Left forelimb (tissue), 1 donor: Measurements from ENCODE around the gene PIPOX.

ENCODE experiments used
- DNase-seq: peaks from one replicate; pipeline ENCODE4 v3.0.0-alpha.2; 2018; ENCODE audit warnings: low spot score

The PIPOX gene, protein sequence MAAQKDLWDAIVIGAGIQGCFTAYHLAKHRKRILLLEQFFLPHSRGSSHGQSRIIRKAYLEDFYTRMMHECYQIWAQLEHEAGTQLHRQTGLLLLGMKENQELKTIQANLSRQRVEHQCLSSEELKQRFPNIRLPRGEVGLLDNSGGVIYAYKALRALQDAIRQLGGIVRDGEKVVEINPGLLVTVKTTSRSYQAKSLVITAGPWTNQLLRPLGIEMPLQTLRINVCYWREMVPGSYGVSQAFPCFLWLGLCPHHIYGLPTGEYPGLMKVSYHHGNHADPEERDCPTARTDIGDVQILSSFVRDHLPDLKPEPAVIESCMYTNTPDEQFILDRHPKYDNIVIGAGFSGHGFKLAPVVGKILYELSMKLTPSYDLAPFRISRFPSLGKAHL

DNA sequence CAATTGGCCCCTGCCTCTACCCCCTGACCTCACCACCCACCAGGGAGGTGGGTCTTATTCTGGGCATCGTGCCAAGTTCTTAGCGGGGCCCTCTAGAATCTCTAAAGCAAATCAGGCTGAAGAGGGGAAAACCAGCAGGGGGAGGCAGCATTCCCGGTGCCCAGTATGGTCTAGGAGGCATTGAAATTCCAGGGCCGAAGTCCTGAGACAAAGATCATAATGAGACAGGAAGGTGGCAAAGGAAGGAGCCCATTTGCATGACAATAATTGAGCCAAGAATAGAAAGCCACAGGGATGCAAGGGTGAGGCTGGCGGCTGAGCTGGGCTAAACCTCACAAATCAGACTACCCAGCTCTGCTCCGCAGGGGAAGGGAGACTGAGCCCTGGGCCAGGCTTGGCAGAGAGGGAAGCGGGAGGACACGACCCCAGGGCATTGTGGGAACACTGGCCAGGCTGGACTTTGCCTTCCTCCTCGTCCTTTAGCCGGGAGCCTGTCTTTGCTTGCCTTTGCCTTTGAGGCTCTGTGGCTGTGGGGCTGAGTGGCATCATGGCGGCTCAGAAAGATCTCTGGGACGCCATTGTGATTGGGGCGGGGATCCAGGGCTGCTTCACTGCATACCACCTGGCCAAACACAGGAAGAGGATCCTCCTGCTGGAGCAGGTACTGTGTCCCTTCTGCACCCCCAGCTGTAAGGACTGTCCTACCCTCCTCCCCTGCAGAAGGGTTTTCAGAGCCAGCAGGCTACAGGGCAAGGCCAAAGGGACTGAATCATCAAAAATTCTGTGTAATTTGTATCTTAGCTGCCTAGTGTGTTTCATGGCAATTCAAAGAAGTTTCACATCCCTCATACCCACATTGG lies at the start of gene PIPOX:
Gene PIPOX (plus strand): TSS at position 463 of the 860 bp plus-strand sequence. CDS start 85 bp downstream, at position 548.
- DNase-seq = no peak

DNA sequence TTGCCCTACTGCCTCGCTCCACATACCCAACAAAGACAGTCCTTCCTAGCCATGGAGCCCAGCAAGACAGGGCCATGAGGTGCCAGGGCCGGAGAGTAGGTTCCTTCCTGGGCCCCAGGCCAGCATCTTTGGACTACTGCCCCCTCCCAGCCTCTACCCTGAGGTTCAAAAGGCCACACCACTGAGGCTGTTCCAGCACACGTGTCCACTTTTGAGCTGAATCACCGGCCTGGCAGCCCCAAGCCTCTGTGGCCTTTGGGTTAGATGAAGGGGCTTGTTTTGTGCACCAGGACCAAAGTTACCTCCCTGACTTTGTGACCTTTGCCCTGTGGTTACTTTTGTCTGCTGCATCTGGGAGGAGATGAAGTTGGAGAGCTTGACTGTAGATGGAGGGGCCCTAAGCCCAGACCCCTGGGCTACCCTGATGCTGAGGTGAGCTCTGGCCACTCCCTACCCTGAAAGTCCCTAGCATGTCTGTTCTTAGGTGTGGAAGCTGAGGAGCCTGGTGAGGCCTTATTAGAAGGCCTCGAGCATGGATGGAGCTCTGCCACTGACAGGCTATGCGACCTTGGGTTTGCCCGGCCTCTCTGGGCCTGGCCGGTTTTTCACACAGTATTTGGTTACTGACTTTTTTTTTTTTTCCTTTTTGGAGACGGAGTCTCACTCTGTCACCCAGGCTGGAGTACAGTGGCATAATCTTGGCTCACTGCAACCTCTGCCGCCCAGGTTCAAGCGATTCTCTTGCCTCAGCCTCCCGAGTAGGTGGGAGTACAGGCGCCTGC lies 49.1 kb upstream of the PIPOX start:
- no peak for DNase-seq

DNA sequence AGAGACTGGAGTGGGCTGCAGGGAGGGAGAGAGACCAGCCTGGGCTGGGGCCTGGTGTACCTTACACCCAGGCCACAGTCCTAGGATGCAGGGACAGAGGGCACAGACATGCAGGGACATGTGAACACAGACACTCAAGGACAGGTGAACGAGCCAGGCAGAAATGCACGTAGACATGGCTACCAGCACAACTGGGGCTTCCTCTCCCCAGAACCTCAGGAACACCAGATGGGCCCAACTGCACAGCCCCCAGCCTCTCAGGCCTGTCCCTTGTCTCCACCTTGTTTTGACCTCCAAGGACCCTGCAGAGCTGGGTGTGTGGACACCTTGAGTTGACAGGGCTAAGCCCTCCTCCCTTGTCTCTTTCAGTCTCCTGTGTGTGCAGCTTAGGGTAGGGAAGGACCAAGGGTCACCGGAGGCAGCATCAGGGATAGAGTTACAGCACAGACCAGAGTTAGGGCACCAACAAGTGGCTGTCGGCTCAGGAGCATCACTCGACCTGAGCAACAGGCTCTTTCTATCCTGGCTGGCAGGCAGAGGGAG lies 46.3 kb upstream of the PIPOX start:
- DNase-seq = no peak

DNA sequence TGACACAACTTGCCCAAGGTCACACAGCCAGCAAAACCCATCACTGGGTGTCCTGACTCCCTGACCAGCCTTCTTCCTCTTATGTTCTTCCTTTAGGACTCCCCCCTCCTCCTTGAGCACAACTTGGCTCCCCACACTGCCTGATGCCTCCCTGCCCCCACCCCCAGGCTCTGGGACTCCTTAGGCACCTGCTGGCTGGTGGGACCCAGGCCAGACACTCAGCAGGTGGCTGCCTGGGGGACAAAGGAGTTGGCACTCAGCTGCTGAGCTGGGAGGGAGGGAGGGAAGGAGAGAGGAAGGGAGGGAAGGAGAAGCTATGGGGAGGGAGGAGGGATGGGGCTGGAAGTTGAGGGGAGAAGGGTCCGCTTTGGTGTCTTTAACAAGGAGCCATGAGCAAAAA lies 45.1 kb upstream of the PIPOX start:
- no peak for DNase-seq

DNA sequence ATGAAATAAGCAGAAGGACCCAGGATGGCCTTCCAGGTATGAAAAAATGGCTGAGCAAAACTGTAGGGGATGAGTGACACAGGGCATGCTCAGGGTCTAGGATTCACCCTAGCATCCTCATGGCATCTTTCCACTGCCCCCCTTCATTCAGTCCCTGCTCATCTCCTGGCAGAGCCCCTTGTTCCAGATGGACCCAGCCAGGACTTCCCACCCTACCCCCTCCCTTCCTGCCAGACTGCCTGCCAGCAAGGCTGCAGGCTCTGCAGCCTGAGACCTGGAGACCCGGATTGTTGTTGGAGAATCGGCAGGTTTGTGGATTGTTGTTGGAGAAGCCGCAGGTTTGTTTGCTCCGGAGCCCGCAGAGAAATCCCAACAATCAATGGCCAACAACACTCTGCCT lies 43.7 kb upstream of the PIPOX start:
- DNase-seq = no peak

DNA sequence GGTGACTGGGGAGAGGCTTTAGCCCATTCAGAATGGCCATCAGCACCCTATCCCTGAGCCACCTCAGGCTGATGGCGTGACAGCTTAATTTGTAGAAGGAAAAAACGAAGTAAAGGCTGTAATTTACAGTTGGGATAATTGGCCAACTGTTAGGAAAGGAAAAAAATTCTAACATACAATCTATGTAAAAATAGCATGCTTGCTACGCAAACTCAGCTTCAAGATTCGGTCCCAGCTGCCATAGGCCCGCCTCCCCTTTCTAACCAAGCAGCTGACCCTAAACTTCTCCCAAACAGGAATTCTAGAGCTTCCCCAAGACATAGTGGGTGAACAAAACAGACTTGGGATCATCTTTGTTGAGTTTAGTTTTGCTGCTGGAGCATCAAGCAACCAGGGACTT lies 42.0 kb upstream of the PIPOX start:
- DNase-seq = no peak

DNA sequence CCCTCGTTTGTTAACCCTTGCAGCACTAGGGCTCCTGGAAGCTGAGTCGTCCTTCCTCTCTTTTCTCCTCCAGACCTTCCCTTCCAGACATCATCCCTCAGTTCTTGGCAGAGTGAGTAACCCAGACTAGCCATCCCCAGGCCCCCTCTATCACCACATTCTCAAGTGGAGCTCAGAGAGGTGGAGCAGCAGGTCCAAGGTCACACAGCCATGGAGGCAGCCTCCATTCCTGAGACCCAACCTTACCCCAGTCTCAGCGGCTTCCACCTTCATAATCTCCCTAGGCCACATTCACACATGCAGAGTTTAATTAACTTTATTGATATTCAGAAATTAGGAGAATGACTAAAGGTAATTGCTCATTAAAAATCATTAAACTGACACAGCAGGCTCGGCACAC lies 40.1 kb upstream of the PIPOX start:
- no peak for DNase-seq

DNA sequence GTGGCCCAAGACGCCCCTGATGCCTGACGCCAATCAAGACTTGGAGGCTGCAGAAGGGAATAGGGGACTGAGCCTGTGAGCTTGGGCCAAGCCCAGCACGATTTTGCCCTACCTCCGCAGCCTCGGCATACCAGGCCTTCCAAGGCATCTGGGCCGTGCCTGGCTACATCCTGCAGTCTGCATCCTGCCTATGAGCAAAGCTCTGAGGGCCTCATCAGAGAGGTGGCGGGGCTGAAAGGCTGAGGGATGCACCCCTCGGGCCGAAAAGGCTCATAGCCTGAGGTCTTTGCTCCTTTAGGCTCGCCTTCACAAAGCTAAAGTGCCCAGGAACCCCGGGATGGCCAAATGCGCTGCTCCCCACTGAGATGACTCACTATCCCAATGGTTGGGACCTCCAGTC lies 39.7 kb upstream of the PIPOX start:
- no peak for DNase-seq

DNA sequence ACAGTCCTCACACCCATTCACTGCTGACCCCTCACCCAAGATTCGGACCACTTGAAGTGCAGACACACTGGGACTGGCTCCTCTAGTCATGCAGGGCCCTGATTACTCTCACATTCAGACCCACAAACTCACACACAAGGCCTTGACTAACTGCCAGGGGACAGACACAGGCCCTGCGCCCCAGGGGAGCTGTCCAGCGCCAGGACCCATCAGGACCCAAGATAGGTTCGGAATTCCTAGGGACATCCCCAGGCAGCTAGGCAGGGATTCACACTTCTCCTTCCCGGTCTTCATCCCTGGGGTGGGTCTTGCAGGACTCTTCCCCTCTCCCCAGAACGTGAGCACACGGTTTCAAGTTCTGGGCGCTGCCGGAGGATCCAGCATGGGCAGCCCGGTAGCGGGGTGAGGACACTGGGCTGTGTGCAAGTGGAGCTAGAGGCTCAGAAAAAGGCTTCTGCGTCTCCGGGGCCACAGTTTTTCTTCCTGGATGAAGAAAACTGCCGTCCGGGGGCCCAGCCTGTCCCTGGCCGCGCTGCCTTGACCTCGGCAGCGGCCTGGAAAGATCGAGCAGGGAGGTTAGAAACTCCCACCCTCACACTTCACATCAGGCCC lies 38.8 kb upstream of the PIPOX start:
- DNase-seq = no peak

DNA sequence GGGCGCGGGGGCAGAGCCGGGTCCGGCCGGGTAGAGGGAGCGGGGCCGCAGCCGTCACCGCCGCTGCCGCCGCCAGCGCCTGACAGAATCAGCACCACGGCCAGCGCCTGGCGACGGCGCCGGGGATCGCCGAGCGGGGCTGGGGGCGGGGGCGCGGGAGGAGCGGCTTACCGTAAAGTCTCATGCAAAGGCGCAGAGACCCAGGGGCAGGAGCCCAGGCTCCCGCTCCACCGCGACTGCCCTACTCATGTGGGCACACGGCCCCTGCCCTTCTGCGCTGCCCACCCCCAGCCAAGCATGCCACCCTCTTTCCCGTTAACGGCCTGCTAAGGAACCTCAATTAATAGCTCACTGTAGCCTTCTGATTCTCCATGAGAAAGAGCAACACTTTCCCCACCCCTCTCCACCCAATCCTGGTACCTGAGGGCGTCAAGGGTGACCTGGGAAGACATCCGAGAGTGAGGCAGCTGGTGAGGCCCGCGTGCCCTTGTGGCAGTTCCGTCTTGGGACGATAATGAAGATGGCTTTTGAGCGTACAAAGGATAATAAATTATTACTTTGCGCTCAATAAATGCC lies 36.9 kb upstream of the PIPOX start, which contains the start of gene SEZ6:
Gene SEZ6 (minus strand): TSS at position 98 of the 576 bp plus-strand sequence. CDS start 164 bp downstream, outside the sequence.
- DNase-seq = peak; percentile 89

DNA sequence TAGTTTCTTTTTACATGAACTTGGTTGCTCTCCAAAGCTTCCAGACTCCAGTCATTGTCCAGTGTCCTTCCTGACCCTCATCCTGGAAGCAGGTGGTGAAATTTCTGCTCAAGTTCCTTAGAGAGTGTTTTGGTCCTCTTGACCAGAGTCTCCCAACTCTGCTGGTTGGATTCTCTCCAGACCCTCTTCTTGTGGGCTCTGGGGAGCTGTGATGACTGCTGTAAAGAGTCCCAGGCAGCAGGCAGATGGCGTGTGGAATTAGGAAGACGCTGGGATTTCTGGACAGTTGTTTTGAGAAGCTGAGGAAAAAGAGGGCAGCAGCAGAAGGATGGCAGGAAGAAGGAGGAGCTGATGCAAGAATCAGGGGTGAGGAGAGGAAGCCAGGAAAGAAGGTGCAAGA lies 35.5 kb upstream of the PIPOX start:
- no peak for DNase-seq

DNA sequence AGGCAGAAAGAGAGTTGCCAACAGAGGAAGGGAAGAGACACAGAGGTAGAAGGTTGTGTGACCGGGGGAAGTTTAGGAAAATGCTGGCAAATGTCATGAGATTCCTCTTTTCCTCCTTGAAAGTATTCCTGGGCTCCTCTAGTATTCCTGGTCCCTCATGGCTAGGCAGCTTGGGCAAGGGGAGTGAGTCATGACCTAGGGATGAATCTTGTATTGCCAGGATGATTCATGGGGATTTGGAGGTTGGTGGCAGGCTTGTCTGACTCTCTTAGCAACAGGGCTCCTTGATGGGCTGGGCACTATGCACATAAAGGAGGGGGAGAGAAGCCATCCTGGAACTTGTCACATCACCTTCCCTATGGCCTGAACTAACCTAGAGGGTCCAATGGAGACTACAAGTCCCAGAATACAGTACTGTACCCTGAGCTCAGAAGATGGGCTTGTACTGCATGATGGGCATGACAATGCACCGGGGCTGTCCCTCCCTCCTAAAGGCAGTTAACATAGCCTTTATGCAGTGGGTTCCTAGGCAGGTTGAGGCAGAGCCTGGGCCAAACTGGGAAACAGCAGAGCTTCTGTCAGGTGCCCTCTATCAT lies 35.0 kb upstream of the PIPOX start:
- DNase-seq = no peak

DNA sequence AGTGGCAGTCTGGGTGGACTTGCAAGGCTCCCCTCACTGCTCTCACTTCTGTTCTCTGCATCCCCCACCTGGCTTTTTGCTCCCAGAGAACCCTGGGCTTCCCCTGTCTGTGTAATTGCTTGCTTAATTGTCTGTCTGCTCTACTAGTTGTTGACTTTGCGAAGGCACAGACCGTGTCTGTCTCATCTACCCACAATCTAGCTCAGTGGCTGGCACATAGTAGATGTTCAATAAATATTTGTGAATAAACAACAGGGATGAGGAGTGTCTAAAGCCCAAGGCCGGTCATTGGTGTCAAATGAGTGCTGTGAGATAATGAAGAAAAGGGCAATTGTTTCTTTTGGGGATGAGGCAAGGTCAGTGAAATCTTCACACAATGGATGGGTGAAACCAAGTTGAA lies 34.4 kb upstream of the PIPOX start:
- no peak for DNase-seq

DNA sequence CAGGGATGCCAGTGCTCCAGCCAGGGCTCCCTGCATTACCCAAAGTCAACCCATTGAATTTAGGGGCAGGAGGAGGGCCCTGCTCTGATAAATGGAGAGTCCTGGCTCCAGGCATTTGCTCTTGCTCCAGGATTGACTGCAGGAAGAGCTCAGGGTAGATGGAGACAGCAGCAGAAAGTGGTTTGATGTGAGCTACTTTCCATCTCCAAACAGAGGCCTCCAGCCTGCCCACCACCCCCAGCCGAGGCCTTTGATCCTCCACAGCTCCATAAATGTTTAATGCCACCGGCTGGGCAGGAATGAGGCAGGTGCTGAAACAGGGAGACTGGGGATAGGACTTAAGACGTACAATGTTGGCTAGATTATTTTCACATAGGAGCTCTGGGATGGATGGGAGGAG lies 32.8 kb upstream of the PIPOX start:
- DNase-seq = no peak

DNA sequence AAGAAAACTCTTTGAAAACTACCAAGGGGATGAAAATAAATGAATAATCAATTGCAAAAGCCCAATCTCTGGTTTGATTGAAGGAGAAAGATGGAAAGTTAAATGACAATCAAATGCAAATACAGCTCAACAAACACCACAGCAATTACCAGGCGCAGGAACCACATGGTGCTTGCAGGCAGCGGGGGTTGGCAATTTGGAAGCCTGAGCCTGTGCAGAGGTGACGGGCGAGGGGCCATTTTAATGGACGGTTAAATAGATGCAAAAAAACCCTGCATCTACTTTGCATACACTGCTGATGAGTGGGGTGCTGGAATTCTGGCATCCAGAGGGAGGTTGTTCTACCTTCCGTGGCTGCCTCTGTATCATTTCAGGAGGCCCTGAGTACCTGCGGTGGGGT lies 32.4 kb upstream of the PIPOX start:
- no peak for DNase-seq

DNA sequence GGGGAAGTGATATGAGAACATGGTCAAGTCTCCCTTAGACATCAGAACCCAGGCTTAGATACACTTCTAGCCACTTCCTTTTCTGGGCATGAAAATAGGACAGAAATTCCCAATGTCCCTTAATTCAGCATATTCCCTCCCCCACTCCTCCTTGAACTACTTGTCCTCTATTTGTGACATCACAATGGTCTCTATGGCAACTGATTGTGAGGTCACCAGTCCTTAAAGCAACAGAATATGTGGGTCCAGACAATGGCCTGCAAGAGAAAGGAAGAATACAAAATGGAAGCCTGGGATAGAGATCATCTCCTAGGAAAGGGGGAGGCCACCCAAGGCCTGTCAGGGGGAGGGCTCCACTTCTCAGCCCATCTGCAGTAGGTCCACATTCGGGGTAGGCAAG lies 30.4 kb upstream of the PIPOX start:
- DNase-seq = no peak

DNA sequence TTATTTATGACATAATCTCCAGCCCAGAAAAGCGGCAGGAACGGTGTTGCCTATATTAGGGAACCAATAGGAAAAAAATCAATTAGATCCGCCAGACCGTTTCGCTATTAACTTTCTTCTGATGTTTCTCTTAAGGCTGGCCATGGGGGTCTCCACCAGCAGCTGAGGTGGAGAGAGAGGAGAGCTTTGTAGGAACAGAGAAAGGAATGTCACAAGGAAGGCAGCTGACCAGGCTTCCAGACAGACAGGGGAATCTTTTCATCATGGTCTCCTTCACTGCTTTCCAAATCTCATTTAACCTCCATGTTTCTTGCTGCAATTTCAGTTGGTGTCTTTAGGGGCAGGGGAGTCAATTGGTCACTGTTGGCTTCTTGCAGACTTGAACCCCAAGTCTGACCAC lies 28.2 kb upstream of the PIPOX start:
- DNase-seq = no peak

DNA sequence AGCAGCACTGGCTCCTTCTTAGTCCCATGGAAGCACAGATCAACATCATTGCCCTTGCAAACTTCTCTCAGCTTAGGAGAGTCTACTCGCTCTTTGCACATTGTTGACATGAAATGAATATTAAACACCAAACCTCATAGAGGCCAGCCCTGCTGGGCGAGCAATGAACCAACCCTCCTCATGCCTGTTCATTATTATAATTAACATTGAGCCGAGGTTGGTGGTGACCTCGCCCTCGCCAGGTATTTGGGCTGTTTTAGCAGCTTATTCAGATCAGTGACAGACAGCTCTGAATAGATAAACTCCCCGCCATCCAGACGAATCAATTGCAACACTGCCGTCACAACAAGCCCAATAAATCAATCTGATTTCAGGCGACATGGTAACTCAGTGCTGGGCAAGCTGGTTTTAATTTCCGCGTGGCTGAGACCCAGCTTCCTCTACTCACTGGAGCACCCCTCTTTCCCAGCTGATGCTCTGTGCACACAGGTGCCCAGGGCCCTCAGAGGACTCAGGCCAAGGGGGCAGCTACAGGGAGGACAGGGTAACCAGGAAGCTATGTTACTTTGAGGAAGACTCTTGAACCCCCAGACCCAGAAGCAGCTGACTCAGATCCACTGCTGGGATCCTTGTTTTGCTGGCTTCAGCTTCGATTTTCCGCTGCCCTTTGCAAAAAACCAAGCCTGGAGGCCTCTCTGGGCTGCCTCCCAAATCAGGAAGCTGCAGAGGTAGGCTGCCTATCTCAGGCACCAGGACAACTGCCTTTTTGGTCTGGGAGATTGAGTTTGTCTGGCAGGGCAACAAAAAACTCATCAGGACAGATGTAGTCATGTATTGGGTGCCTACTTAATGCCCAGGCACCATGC lies 26.4 kb upstream of the PIPOX start:
- no peak for DNase-seq

DNA sequence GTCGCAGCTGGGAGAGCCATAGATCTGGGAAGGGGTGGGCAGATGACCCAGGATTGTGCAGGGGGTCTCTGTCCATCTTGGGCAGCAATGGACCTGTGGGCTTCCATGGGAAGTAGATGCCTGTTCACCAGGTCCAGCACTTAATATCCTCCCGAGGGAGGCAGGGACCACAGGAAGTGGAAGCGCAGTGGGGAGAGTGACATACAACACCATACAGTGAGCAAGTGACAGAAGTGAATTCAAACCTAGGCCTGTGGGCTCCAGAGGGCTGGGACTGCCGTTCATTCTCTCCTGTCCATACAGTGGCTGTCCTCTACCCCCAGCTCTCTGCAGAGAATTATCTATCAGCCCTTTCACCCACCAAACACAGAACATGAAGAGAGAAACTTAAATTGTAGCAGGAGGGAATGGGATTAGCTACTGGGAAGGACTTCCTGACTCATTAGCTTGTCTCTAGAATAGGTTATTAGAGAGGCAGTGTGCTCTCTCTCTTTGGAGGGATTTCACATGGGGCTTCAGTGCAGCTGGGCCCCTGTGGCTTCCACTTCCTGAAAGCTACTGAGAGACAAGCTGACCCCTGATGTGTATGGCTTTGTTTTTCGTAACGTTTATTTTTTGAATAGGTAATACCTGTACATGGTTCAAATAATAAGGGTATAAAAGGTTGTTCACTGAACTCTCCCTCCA lies 24.0 kb upstream of the PIPOX start:
- no peak for DNase-seq
